Epithelial cell of proximal tubule (primary cell): ENCODE data around the gene PRR5L. TPM values are rescaled to one million over a fixed set of nuclear protein-coding genes. Genes with fewer than 3 reads are reported as not detected.
A peak's percentile ranks its signal among the peaks of the same experiment; 100 is the strongest.

Experiments
- DNase-seq: peaks from one replicate; pipeline ENCODE4 v3.0.0-alpha.2; 2011; ENCODE audit warnings: low read depth
- H3K4me3 ChIP-seq: 2 replicates; pipeline ENCODE4 v1.5.1; 2011; ENCODE audit warnings: low read depth, mild to moderate bottlenecking, low read length
- CTCF ChIP-seq: conservative IDR thresholded peaks from 2 replicates; pipeline ENCODE4 v1.5.1; 2012; ENCODE audit warnings: low read depth, mild to moderate bottlenecking, low read length
- total RNA-seq: library from RNA; depleted of rRNA; stranded (reverse); fragments of >200 nt; gene quantifications from 2 replicates; pipeline ENCODE4 v1.2.3, GENCODE V29; 2015

The PRR5L gene
- total RNA-seq, 1 donor from 2014 or later = 5.9 TPM

GRCh38 chr11:36464720-36465119 is 168.6 kb downstream of the PRR5L start:
- DNase-seq = no peak
- TF ChIP-seq CTCF = no peak
- no peak overlapping the region for H3K4me3 ChIP-seq

- DNase-seq = no peak
These were observed 169.5 kb downstream of the PRR5L start for GRCh38 chr11:36465449-36466163.

GRCh38 chr11:36467012-36467411 is 170.9 kb downstream of the PRR5L start:
- no peak overlapping the region for H3K4me3 ChIP-seq
- TF ChIP-seq CTCF = no peak
- DNase-seq = no peak

More at GRCh38 chr11:36465449-36466163, 169.5 kb downstream of the PRR5L start:
- TF ChIP-seq CTCF = no peak
- no peak overlapping the region for H3K4me3 ChIP-seq

- no peak overlapping the region for H3K4me3 ChIP-seq
- no peak for DNase-seq
- no peak for TF ChIP-seq CTCF
These were observed 171.8 kb downstream of the PRR5L start for GRCh38 chr11:36467916-36468315.

- DNase-seq = no peak
These were observed 173.0 kb downstream of the PRR5L start for GRCh38 chr11:36469063-36469462.

GRCh38 chr11:36469881-36470802 is 174.1 kb downstream of the PRR5L start:
- TF ChIP-seq CTCF = no peak
- no peak for DNase-seq
- no peak overlapping the region for H3K4me3 ChIP-seq

More at GRCh38 chr11:36469063-36469462, 173.0 kb downstream of the PRR5L start:
- no peak overlapping the region for H3K4me3 ChIP-seq
- TF ChIP-seq CTCF = peak; percentile 54
